ENCODE measurements around the gene SPARC.

SPARC gene

DNA sequence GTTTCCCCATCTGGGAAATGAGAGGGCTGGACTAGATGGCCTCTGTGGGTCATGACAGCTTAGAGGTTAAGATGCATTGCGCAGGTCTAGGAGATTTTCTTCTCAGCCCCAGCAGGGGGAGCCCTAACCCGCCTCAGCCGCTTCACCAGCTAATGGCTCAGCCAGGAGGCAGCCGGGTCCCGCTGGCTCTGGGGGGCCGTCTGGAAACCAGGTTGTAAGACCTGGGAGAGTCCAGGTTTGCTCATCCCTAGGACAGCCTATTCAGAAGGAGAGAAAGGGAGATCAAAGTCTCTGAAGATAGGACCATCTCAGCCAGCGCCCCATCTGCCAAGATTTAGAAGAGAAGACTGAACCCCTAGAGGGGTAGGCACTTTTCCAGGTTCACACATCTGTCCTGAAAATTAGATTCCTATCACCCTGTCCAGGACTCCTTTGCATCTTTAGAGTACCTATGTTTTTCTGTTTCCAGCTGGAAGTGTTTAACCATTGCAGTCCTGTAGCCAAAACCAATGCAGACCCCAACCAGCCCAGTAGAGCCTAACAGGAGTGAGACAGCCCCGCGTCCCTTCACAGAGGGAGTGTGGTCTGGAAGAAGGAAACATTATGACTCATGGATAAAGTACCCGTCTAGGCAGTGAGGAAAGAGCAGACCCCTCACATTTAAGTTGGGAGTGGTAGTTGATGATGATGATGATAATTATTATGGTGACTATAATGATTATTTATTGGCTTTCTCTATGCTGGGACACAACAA lies 27.5 kb downstream of the SPARC start:
- peak; percentile 70 to 81 for DNase-seq (ENCODE audit: low read depth in 2 of 2)

DNA sequence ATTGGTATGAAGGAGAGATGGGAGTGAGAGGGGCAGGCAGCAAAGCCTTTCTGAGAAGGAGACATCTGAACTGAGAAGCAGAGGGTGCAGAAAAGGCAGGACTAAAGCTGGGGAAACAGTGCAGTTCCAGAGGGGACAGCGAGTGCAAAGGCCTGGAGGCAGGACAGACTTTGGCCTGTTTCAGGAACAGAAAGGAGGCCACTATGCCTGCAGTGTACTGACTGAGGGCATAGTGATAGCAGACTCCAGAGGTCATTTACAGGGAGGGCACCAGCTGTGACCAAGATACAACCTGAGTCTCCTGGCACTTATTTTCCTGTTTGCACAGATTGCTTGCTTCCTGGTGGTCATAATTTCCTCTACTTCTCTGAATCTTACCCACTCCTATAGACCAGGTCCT lies 29.6 kb downstream of the SPARC start:
- DNase-seq (ENCODE audit: low read depth in 2 of 2): no peak

DNA sequence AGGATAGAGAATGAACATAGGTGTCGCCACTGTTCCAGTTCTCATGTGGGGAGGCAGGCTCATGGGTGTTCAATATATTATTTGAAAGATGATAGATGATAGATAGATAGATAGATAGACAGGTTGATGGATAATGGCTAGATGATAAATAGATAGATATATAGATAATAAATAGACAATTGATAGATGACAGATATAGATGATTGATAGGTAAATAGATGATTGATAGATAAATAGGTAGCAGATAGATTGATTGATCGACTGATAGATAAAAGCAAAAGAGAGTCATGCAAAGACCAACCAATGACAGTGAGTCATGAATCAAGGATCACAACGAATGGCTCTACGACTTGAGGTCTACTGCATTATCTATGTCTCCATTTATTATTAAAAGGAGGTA lies 30.4 kb downstream of the SPARC start:
- no peak for DNase-seq (ENCODE audit: low read depth in 2 of 2)

DNA sequence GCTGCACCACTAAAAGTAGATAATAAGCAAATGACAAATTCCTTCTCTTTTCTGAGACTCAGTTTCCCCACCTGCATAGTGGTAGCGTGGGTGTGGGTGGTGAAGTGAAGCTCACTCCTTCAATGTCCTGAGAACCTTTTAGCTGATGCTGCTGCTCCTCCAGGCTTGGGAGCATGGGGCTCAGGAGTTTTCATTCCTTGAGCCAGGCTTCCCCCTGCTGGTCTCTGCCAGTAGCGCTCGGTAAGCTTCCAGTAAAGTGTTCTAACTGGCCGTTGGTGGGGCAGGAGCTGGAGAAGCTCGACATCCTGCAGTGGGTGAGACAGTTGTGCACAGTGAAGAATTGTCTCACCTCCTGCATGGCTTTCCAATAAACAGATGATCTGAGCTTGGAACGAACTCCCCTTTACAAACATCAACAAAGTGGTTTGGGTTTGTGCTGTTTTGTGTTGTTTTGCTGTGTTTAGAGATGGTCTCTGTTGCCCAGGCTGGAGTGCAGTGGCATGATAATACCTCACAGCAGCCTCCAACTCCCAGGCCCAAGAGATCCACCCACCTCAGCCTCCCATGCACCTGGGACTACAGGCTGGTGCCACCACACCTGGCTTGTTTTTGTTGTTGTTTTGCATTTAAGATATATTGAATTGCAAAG lies 34.6 kb downstream of the SPARC start:
- DNase-seq (ENCODE audit: low read depth in 2 of 2): peak; percentile 31 to 59

DNA sequence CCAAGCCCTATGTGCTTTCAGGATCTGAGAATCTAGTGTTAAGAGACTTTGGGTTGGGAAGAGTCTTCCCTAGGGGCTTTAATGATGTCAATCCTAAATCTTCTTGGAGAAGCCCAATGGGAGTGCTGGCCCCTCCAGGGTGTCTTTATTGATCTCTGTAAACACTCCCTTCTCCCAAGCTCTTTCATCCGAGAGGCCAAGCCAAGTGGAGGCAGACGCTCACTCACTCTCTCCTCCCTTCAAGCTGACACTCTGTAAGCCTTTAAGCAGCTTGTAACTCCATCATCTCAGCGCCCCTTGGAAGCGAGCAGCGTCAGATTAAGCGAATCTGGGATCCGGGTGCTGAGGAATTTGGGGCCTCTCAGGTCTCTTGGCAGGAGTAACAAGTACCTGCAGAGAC lies 37.7 kb downstream of the SPARC start:
- DNase-seq (ENCODE audit: low read depth in 2 of 2): no peak

DNA sequence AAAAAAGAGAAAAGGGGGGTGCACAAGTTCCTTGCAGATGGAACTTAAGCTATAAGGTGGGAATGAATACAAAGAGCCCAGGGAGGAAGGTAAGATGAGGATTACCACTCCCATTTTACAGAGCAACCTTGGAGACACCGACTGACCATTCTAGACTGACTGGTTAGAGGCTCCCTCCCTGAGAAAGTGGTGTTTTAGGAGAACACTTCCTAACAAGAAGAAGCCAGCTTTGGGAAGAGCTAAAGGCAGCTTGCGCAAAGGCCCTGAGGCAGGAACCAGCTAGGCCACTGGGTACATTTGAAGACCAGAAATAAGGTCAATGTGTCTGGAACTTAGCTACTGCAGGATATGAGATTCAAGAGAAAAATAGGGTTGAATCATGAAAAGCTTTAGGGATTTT lies 38.6 kb downstream of the SPARC start:
- DNase-seq (ENCODE audit: low read depth in 2 of 2): no peak

DNA sequence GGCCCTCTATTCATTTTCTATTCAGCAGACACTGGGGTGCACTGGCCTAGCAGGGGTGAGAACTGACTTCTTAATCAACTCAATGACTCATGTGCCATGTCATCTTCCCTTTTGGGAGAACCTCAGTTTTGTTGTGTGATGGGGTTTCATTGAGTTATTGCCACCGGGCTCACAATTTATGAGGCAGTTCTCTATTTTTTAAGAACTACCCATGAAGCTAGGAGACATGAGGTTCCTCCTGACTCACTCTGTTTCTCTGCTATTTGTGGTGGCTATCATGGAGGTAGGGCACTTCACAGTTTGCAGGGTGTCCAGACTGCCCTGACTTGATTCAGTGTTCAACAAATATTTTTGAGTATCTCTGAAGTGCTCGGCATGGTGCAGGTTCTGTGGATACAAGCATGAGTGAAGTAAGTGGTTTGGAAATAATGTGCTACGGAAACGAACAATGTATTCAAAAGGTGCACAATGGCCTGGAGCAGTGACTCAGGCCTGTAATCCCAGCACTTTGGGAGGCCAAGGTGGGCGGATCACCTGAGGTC lies 39.3 kb downstream of the SPARC start:
- no peak for DNase-seq (ENCODE audit: low read depth in 2 of 2)

DNA sequence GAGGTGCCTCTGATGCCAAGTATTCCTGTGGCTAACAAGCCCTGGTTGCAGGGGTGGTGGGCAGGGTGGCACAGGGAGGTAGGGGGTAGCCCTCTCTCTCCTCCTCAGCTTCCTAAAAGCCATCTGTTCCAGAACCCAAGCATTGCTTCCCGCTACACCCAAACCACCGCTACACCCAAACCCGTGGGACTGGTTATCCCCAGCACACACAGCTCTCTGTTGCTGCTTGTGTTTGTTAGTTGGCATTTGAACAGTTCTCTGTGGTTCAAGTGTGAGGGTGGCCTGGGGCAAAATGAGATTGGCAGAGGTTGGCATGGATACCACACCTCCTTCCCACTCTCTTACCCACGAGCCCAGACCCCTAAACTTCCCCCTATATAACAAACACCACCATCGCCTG lies 40.4 kb downstream of the SPARC start:
- DNase-seq (ENCODE audit: low read depth in 2 of 2): no peak

DNA sequence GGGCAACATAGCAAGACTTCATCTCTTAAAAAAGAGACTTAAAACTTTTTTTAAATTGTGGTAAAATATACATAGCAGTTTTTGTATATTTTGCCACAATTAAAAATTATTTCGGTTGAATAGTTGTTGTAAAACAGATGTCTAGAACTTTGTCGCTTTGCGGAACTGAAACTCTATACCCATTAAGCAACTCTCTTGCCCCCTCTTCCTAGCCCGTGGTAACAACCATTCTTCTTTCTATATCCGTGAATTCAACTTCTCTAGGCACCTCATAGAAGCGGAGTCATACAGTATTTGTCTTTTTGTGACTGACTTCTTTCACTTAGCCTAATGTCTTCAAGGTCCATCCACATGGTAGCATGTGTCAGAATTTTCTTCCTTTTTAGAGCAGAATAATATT lies 43.3 kb downstream of the SPARC start:
- no peak for DNase-seq (ENCODE audit: low read depth in 2 of 2)

DNA sequence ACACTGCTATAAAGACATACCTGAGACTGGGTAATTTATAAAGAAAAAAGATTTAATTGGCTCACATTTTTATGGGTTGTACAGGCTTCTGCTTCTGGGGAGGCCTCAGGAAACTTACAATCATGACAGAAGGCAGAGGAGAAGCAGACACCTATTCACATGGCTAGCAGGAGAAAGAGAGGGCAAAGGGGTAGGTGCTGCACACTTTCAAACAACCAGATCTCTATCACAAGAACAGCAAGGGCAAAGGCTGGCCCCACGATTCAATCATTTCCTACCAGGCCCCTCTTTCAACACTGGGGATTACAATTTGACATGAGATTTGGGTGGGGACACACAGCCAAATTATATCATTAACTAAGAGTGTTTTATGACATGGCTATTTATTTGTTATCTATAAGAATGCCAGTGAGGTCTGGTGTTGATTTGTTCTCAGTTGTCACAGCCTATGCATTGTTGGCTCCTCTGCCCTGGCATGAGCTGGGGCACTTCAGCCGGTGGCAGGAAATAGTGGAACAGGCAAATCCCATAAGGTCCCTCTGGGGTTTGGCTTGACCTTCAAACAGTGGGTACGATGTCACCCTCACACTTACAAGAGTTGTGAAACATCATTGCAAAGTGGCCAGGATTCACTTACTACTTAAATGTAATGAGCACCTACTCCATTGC lies 44.1 kb downstream of the SPARC start:
- DNase-seq (ENCODE audit: low read depth in 2 of 2): no peak

DNA sequence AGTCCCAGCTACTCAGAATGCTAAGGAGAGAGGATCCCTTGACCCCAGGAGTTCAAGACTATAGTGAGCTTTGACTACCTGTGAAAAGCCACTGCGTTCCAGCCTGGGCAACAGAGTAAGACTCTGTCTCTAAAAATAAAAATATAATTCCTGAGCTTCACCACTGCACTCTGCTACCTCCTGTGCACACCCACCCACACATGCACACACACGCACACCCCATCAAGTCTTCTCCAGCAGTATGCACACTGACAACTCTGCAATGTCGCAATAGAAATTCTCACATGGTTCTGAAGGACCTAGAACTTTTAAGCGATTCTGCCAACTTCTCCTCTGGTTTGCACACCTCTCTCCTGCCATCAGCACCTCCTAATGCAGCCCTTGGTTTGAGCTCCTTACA lies 48.1 kb downstream of the SPARC start:
- DNase-seq (ENCODE audit: low read depth in 2 of 2): no peak

DNA sequence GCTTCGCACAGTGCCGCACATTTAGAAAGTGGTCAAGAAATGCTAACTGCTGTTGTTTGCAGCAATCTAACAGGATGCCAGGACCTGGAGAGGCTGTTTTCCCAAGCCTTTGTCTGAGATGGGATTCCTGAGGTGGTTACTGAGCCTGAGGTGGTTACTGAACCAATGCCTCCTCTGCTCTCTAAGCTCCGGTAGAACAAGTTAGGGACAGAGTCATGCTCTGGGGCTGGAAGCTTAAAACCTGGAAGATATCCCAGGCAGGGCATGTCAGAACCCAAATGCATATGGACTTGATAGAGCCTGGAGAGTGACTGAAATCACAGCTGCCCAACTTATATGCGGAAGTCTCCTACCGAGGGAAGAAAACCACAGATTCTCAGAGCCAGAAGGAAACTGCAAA lies 49.0 kb downstream of the SPARC start:
- no peak for DNase-seq (ENCODE audit: low read depth in 2 of 2)

DNA sequence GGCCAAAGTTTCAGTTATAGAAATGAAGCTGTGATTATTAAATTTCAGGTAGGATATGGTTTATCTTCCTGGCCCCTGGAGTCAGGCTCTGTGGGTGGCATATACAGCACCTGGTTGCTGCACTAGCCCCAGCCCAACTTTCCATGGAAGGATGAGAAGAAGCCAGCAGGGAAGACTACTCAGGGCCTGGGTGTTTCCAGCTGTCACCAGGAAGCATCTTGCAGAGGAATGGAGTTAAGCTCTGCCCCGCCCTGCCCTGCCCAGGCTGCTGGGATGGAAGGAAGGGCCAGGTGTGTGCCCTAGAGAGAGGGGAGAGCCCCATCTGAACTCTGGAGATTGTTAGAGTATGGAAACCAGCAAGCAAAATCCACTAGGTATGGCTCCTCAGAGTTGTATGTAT lies 52.8 kb downstream of the SPARC start:
- DNase-seq (ENCODE audit: low read depth in 2 of 2): no peak

DNA sequence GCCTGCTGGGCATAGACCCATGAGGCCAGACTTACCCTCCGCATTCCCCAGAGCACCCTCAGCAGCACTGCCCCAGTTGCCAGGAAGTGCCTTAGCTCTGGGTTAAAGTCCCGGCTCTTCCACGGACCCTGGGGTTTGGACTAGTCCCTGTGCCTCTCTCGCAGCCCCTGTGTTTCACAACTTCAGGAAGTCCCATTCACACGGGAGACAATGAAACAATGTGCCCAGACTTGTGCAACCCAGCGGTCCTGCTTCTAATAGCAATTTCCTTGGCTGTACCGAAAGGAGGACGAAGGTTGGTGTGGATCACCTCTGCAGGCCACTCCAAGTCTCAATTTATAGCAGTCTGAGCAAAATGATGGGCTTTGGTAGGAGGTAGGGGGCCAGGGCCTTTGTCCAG lies 53.8 kb downstream of the SPARC start:
- DNase-seq (ENCODE audit: low read depth in 2 of 2): no peak

DNA sequence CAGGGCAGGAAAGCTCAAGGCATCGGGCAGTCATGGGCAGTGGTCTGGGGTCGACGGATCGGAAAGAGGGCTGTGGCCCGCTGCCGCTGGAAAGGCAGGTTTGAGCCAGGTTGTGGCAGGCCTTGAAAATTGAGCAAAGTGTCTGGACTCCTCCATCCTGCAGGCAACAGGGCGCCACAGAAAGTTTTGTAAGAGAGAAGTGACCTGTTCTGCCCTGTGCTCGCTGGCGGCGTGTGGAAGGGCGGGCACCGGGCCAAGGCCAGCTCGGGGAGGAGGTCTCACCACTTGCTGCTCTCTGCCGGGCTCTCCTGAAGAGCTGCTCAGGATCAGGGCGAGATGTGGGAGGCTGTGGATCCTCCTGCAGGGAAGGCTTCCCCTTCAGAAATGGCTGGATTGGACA lies 54.2 kb downstream of the SPARC start:
- no peak for DNase-seq (ENCODE audit: low read depth in 2 of 2)

DNA sequence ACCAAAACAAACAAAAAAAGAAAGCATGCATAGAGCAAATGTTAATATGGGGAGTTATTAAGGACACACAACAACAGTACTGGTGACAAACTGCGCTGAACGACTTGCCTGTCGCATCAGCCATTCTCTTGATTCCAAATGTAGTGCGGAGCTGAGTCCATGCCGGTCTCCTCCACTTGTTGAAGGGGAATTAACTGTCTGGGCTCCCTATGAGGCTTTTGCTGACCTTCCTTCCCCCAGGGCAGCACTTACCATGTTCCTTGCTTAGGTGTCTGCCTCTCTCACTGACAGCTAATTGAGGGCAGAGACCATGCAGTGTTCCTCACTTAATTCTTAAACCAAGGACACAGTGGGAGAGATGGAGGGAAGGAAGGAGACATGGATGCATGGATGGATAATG lies 54.8 kb downstream of the SPARC start:
- DNase-seq (ENCODE audit: low read depth in 2 of 2): no peak

DNA sequence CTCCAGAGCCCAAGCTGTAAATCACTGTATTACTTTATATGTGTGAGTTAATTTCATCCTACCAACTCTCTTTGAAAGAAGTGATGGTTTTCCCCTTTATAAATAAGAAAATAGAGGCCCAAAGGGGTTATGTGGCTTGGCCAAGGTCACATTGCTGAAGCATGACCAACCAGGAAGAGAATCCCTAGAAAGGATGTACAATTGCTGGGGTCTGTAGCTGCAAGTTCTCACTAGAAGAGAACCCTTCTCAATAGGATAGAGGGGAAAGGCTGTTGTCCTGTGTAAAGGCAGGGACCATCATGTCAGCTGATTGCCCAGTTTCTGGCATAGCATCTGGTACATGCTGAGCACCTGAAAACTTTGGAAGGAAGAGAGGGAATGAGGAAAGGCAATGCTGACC lies 56.6 kb downstream of the SPARC start:
- no peak for DNase-seq (ENCODE audit: low read depth in 2 of 2)

DNA sequence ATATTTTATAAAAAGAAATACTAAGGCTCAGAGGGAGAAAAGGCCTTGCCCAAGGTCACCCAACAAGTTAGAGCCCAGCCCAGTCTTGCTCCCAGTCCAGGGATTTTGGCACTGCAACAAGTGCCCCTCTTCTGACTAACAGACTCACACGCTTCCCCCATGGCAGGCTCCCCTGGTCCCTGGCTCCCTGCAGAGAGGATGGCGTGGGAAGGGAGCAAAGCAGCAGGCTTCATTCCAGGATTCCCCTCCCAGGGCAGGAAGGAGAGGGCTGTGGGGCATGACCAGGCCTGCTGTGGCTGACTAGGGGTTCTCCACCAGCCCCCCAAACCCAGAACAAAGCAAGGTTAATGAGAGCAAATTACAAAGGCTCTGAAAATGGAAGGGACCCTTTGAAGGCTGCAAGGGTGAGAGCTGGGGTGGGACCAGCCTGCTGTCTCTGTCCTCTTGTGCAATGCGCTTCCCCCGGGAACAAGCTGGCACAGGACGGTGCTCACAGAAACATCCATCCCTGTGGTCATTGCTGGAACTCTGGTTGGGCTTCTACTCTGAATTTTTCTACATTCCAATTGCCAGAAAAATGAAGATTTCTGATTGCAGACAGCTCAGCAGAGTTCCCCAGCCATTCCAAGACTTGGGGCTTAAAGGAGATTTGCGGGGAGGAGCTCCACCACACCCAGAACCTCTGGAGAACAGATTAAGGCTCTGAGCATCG lies 58.4 kb downstream of the SPARC start:
- DNase-seq (ENCODE audit: low read depth in 2 of 2): no peak

DNA sequence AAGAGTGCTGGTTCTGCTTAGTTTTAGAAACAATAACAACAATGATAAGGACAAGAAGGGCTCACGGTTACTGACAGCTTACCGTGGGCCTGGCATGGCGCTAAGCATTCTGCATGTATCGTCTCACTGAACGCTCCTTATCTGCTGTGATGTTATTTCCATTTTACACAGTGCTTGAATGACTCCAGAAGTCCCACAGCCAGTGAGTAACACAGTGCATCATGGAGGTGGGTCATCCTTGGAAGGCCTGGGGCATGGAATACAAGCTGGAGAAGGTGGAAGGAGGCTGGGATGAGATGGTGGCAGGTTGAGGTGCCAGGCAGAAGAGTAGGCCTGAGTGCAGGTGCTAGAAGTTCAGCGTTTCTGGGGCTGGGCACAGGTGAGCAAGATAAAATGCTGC lies 59.1 kb downstream of the SPARC start:
- no peak for DNase-seq (ENCODE audit: low read depth in 2 of 2)

DNA sequence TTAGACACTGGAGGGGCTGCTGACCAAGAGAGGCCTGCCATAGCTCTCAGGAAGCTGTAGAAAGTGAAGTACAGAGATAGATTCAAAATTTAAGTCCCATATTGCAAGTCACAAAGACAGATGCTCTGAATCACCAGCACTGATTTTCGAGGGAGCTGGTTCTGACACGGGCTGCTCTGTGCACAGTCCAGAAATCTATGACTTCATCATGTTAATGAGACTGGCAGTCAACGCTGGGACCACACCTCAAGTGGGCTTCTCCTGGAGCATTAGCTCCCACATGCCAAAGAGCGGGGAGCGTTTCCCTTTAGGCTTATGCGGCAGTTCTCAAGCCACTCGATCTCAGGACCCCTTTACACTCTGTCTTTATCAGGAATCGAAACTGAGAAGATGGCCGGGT lies 61.4 kb downstream of the SPARC start:
- no peak for DNase-seq (ENCODE audit: low read depth in 2 of 2)

DNA sequence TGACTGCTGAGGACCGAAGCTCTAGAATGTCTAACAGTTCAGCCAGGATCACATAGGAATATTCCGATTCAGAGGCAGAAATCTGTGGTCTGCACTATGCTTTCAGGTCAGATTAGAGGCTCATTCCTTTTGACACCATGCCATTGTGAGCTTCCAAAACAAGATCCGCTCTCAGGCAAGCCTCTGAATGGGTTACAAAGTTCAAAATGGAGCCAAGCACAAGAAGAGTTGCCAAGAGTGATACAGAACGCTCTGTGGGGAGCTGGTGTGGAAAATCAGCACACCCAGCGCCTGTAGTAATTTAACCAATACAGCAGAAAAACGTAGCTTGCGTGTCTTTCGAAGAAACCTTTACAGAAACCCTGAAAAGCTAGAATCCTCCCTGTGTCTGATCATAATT lies 62.2 kb downstream of the SPARC start:
- DNase-seq (ENCODE audit: low read depth in 2 of 2): no peak

DNA sequence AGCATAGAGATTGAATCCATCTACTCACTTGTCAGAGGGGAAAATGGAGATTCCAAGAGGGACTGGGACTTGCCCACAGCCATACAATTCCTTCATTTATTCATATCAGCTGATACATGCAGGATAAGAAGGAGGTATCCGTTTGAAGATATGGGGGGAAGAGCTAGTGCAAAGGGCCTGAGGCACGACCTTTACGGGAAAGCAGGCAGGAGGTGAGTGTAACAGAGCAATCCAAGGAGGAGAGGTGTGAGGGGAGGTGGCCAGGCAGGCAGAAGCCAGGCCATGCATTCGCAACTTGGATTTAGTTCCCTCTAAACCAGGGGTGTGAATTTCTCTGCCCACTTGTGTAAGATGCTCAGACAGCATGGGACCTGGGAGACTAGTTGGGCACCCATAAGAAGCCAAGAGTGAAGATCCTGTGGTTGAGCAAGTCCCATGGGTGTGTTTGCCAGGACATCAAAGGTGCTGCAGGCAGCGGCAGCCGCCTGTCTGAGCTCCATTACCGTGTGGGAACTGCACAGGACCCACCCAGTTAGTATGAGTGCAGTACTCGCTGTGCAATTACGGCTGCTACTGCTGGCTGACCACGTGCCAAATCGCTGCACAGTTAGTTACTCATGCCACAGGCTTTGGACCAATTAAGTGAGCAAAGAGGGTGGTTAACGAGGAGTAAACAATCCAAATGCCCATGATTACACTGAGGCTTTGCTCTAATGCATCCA lies 64.2 kb downstream of the SPARC start:
- no peak for DNase-seq (ENCODE audit: low read depth in 2 of 2)

Measured in stimulated activated CD4-positive, alpha-beta T cell treated with anti-CD3 and anti-CD28 coated beads, Interleukin-1b, Interleukin-23, amount 100 ng/mL, for 4 hours (primary cell).